Neural cell (in vitro differentiated cells): ENCODE measurements around the gene MYO3B. TPM values are rescaled to one million over a fixed set of nuclear protein-coding genes. Genes with fewer than 3 reads are reported as not detected.

Source experiments
- H2AFZ ChIP-seq: fragments of 200-600, 300-800 bp; sonication (generic), shearing (Covaris generic); 2 replicates; pipeline ENCODE4 v1.6.0; 2014; ENCODE audit warnings: low read depth, mild to moderate bottlenecking, antibody characterized with exemption, low read length, moderate library complexity
- H3F3A ChIP-seq: fragments of 200-600 bp; shearing (Covaris generic); 2 replicates; pipeline ENCODE4 v1.6.1; 2016; ENCODE audit warnings: mild to moderate bottlenecking, moderate library complexity, mixed read lengths, antibody characterized with exemption, low read length; ENCODE audit not compliant: insufficient read depth, poor library complexity, severe bottlenecking
- H3K27ac ChIP-seq: fragments of 200-600, 300-800 bp; sonication (generic), shearing (Covaris generic); 2 replicates; pipeline ENCODE4 v1.5.1; 2014; ENCODE audit warnings: mild to moderate bottlenecking, low read length, moderate library complexity
- H3K27me3 ChIP-seq: fragments of 300-800, 200-600 bp; sonication (generic), shearing (Covaris generic); 2 replicates; pipeline ENCODE4 v1.6.0; 2014; ENCODE audit warnings: mild to moderate bottlenecking, low read depth, low read length, moderate library complexity; ENCODE audit not compliant: insufficient read depth
- H3K36me3 ChIP-seq: fragments of 300-800, 200-600 bp; sonication (generic), shearing (Covaris generic); 2 replicates; pipeline ENCODE4 v1.5.1; 2014; ENCODE audit warnings: mild to moderate bottlenecking, antibody characterized with exemption, low read length, moderate library complexity; ENCODE audit not compliant: insufficient read depth
- H3K4me2 ChIP-seq: fragments of 300-800, 200-600 bp; sonication (generic), shearing (Covaris generic); 2 replicates; pipeline ENCODE4 v1.6.0; 2014; ENCODE audit warnings: mild to moderate bottlenecking, low read length
- H3K4me3 ChIP-seq: fragments of 300-800, 200-600 bp; sonication (generic), shearing (Covaris generic); 2 replicates; pipeline ENCODE4 v1.5.1; 2014; ENCODE audit warnings: mild to moderate bottlenecking, low read length, moderate library complexity
- H3K79me2 ChIP-seq: fragments of 200-600 bp; shearing (Covaris generic); replicated peaks from 2 replicates; pipeline ENCODE4 v1.6.0; 2014; ENCODE audit warnings: mild to moderate bottlenecking, low read length, moderate library complexity; ENCODE audit not compliant: insufficient read depth
- H3K9ac ChIP-seq: fragments of 300-800, 200-600 bp; sonication (generic), shearing (Covaris generic); 2 replicates; pipeline ENCODE4 v1.6.1; 2016; ENCODE audit warnings: mild to moderate bottlenecking, low read length, mixed read lengths
- H3K9me2 ChIP-seq: fragments of 200-600 bp; shearing (Covaris generic); 2 replicates; pipeline ENCODE4 v1.6.1; 2016; ENCODE audit warnings: mild to moderate bottlenecking, low read length, mixed read lengths; ENCODE audit not compliant: insufficient read depth
- H3K9me3 ChIP-seq: fragments of 200-600, 300-800 bp; sonication (generic), shearing (Covaris generic); 2 replicates; pipeline ENCODE4 v1.6.1; 2016; ENCODE audit warnings: mild to moderate bottlenecking, mixed run types, low read length, moderate library complexity, mixed read lengths
- H4K20me1 ChIP-seq: fragments of 200-600 bp; shearing (Covaris generic); 2 replicates; pipeline ENCODE4 v1.6.1; 2016; ENCODE audit warnings: mild to moderate bottlenecking, mixed run types; ENCODE audit not compliant: insufficient read depth
- CTCF ChIP-seq: fragments of 450-650 bp; IDR thresholded peaks from 2 replicates; pipeline ENCODE4 v1.5.1; 2014; ENCODE audit warnings: antibody characterized with exemption, mild to moderate bottlenecking, moderate library complexity; ENCODE audit not compliant: poor library complexity, severe bottlenecking
- EP300 ChIP-seq: fragments of 450-650 bp; conservative IDR thresholded peaks from 2 replicates; pipeline ENCODE4 v1.6.1; 2014; ENCODE audit warnings: antibody characterized with exemption, mild to moderate bottlenecking, moderate library complexity; ENCODE audit not compliant: poor library complexity, severe bottlenecking
- EZH2 ChIP-seq: fragments of 200-600, 300-800 bp; shearing (Covaris generic), sonication (generic); IDR thresholded peaks from 2 replicates; pipeline ENCODE4 v1.6.1; 2014; ENCODE audit warnings: antibody characterized with exemption, low read length, borderline replicate concordance, mild to moderate bottlenecking; ENCODE audit not compliant: insufficient read depth, poor library complexity, severe bottlenecking
- MXI1 ChIP-seq: fragments of 450-650 bp; conservative IDR thresholded peaks from 2 replicates; pipeline ENCODE4 v1.6.1; 2014; ENCODE audit warnings: antibody characterized with exemption, mild to moderate bottlenecking; ENCODE audit not compliant: poor library complexity, severe bottlenecking
- POLR2AphosphoS5 ChIP-seq: IDR thresholded peaks from 2 replicates; pipeline ENCODE4 v1.6.1; 2012
- RAD21 ChIP-seq: fragments of 450-650 bp; conservative IDR thresholded peaks from 2 replicates; pipeline ENCODE4 v1.6.1; 2014; ENCODE audit warnings: antibody characterized with exemption, mild to moderate bottlenecking, moderate library complexity
- REST ChIP-seq: IDR thresholded peaks from 2 replicates; pipeline ENCODE4 v1.6.1; 2012; ENCODE audit warnings: borderline replicate concordance
- SMC3 ChIP-seq: fragments of 450-650 bp; conservative IDR thresholded peaks from 2 replicates; pipeline ENCODE4 v1.6.1; 2014; ENCODE audit warnings: antibody characterized with exemption, mild to moderate bottlenecking, moderate library complexity; ENCODE audit not compliant: poor library complexity
- TAF1 ChIP-seq: IDR thresholded peaks from 2 replicates; pipeline ENCODE4 v1.6.1; 2012; ENCODE audit warnings: low read depth
- polyA plus RNA-seq: library from polyadenylated mRNA; depleted of rRNA; stranded (reverse); fragments of >200 nt; gene quantifications from 2 replicates; pipeline ENCODE4 v1.2.3, GENCODE V29; 2014

MYO3B gene
- polyA plus RNA-seq, 1 donor from 2014 or later, result 0.11 TPM

- H3K9me2 ChIP-seq, result no peaks in the 10 kb centered on the region
- no peak overlapping the region for H3K9ac ChIP-seq
- no peak overlapping the region for H3K4me2 ChIP-seq
- H3K36me3 ChIP-seq, result no peaks in the 10 kb centered on the region
- no peaks in the 10 kb centered on the region for H3K9me3 ChIP-seq
- peaks cover under 1% of the 10 kb centered on the region for H3F3A ChIP-seq
- no peaks in the 10 kb centered on the region for H3K27me3 ChIP-seq
- H3K4me3 ChIP-seq, result no peak overlapping the region
- H2AFZ ChIP-seq, result no peak overlapping the region
- no peaks in the 10 kb centered on the region for H3K79me2 ChIP-seq
- TF ChIP-seq EZH2, result no peak
- TF ChIP-seq MXI1, result no peak
- no peak for TF ChIP-seq REST
- TF ChIP-seq TAF1, result no peak
- TF ChIP-seq CTCF, result no peak
- no peak for TF ChIP-seq SMC3
- no peak for TF ChIP-seq POLR2AphosphoS5
- TF ChIP-seq RAD21, result no peak
- no peak for TF ChIP-seq EP300
- no peaks in the 10 kb centered on the region for H4K20me1 ChIP-seq
- H3K27ac ChIP-seq, result no peak overlapping the region
Observed at GRCh38 chr2:170270278-170270864, 92.4 kb downstream of the MYO3B start.

- Histone ChIP-seq H3K4me3 (no peak overlapping the region), H3K9ac (no peak overlapping the region), H3K9me2 (no peaks in the 10 kb centered on the region), H3K4me2 (no peak overlapping the region), H2AFZ (no peak overlapping the region), H3K36me3 (no peaks in the 10 kb centered on the region), H3K27ac (no peak overlapping the region), H3K9me3 (no peaks in the 10 kb centered on the region), H3F3A (peaks cover 3% of the 10 kb centered on the region), H3K27me3 (no peaks in the 10 kb centered on the region), H4K20me1 (no peaks in the 10 kb centered on the region), H3K79me2 (no peaks in the 10 kb centered on the region)
- TF ChIP-seq RAD21 (no peak), REST (no peak), EP300 (no peak), MXI1 (no peak), SMC3 (no peak), EZH2 (no peak), CTCF (no peak)
Observed at GRCh38 chr2:170271340-170271739, 93.4 kb downstream of the MYO3B start.
